ENCODE measurements around the gene UBN2.

UBN2 gene

GRCh38 chr7:139341776-139342226 lies 110.8 kb downstream of the UBN2 start:
- TF ChIP-seq, protein P1, sequence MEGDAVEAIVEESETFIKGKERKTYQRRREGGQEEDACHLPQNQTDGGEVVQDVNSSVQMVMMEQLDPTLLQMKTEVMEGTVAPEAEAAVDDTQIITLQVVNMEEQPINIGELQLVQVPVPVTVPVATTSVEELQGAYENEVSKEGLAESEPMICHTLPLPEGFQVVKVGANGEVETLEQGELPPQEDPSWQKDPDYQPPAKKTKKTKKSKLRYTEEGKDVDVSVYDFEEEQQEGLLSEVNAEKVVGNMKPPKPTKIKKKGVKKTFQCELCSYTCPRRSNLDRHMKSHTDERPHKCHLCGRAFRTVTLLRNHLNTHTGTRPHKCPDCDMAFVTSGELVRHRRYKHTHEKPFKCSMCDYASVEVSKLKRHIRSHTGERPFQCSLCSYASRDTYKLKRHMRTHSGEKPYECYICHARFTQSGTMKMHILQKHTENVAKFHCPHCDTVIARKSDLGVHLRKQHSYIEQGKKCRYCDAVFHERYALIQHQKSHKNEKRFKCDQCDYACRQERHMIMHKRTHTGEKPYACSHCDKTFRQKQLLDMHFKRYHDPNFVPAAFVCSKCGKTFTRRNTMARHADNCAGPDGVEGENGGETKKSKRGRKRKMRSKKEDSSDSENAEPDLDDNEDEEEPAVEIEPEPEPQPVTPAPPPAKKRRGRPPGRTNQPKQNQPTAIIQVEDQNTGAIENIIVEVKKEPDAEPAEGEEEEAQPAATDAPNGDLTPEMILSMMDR (IDR thresholded peaks at IDR 0.05; ENCODE audit: insufficient read depth, low read length, poor library complexity, severe bottlenecking), result no peak
- H3K4me3 ChIP-seq (replicated peaks; ENCODE audit: low read depth, low read length), result peak overlapping the region; percentile 76
- H3K36me3 ChIP-seq (ENCODE audit: control insufficient read depth, insufficient read depth, low read length), result peaks cover 2% of the 10 kb centered on the region
- no peak for DNase-seq (ENCODE audit: extremely low read depth, insufficient read length)
- no peaks in the 10 kb centered on the region for H3K27me3 ChIP-seq (replicated peaks; ENCODE audit: control insufficient read depth, insufficient read depth, low read length)

DNA sequence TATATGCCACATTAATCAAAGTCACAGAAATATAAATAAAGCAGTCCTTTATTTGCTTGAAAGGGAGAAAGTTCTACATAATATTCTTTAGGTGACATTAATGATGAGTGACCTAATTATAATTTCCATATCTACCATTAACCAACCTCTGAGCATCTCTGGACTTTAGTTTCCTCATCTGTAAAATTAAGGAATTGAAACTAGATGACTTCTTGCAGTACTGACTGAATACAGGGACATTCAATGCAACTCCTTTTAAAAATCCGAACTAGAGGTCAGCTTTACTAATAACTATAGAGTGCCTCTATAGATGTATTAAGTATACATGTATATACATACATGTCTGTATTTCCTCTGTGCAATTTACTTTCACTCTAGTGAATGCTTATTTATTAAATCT lies 114.0 kb downstream of the UBN2 start:
- TF ChIP-seq, protein P1 (IDR thresholded peaks at IDR 0.05; ENCODE audit: insufficient read depth, low read length, poor library complexity, severe bottlenecking), result no peak
- no peak overlapping the region for H3K4me3 ChIP-seq (replicated peaks; ENCODE audit: low read depth, low read length)
- peaks cover 2% of the 10 kb centered on the region for H3K36me3 ChIP-seq (ENCODE audit: control insufficient read depth, insufficient read depth, low read length)
- H3K27me3 ChIP-seq (replicated peaks; ENCODE audit: control insufficient read depth, insufficient read depth, low read length), result no peaks in the 10 kb centered on the region
- DNase-seq (ENCODE audit: extremely low read depth, insufficient read length), result no peak

- TF ChIP-seq, protein P1 (IDR thresholded peaks at IDR 0.05; ENCODE audit: insufficient read depth, low read length, poor library complexity, severe bottlenecking), result no peak
- Histone ChIP-seq H3K27me3 (replicated peaks; ENCODE audit: control insufficient read depth, insufficient read depth, low read length) (no peaks in the 10 kb centered on the region), H3K36me3 (ENCODE audit: control insufficient read depth, insufficient read depth, low read length) (peaks cover 2% of the 10 kb centered on the region), H3K4me3 (replicated peaks; ENCODE audit: low read depth, low read length) (no peak overlapping the region)
- DNase-seq (ENCODE audit: extremely low read depth, insufficient read length), result no peak
These were observed 120.0 kb downstream of the UBN2 start for GRCh38 chr7:139351027-139351426.

GRCh38 chr7:139354729-139355128 lies 123.7 kb downstream of the UBN2 start:
- TF ChIP-seq, protein P1 (IDR thresholded peaks at IDR 0.05; ENCODE audit: insufficient read depth, low read length, poor library complexity, severe bottlenecking), result peak; percentile 7
- Histone ChIP-seq H3K27me3 (replicated peaks; ENCODE audit: control insufficient read depth, insufficient read depth, low read length) (no peaks in the 10 kb centered on the region), H3K4me3 (replicated peaks; ENCODE audit: low read depth, low read length) (no peak overlapping the region), H3K36me3 (ENCODE audit: control insufficient read depth, insufficient read depth, low read length) (no peaks in the 10 kb centered on the region; the same call in 1 of the 2 replicates)
- no peak for DNase-seq (ENCODE audit: extremely low read depth, insufficient read length)

GRCh38 chr7:139355320-139355719 lies 124.3 kb downstream of the UBN2 start:
- TF ChIP-seq, protein P1 (IDR thresholded peaks at IDR 0.05; ENCODE audit: insufficient read depth, low read length, poor library complexity, severe bottlenecking), result no peak
- no peaks in the 10 kb centered on the region; the same call in 1 of the 2 replicates for H3K36me3 ChIP-seq (ENCODE audit: control insufficient read depth, insufficient read depth, low read length)
- DNase-seq (ENCODE audit: extremely low read depth, insufficient read length), result no peak
- H3K27me3 ChIP-seq (replicated peaks; ENCODE audit: control insufficient read depth, insufficient read depth, low read length), result no peaks in the 10 kb centered on the region
- H3K4me3 ChIP-seq (replicated peaks; ENCODE audit: low read depth, low read length), result no peak overlapping the region
